DND-41 (cell line): ENCODE results near the gene TXNDC9.

Source experiments
- EZH2 ChIP-seq: IDR thresholded peaks from 3 replicates; pipeline ENCODE4 v1.6.1; 2012; ENCODE audit warnings: borderline replicate concordance, low read depth, mild to moderate bottlenecking, moderate library complexity, low read length, inconsistent platforms; ENCODE audit not compliant: severe bottlenecking
- TF ChIP-seq, protein P1 (sequence below): IDR thresholded peaks from 2 replicates; pipeline ENCODE4 v1.5.1; 2012; ENCODE audit warnings: borderline replicate concordance, low read length, moderate library complexity, mild to moderate bottlenecking; ENCODE audit not compliant: poor library complexity, severe bottlenecking; ENCODE audit errors: extremely low read depth

DNA sequence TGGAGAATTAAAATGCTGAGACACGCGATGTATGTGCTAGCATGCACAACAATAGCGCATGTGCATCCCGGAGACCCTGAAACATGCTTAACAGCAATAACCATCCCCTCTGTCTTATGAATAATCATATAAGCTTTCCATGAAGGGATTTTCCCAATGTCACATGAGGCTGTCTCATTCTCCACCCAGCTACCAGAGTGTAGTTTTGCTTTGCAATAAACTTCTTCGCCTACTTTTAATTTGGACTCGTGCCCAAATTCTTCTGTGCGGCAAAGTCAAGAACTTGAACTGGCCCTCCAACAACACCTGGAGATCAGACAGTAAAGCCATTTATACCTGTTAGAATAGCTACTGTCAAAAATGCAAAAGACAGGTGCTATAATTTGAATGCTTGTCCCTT, 50.6 kb downstream of the TXNDC9 start:
- no peak for TF ChIP-seq EZH2
- TF ChIP-seq, protein P1, sequence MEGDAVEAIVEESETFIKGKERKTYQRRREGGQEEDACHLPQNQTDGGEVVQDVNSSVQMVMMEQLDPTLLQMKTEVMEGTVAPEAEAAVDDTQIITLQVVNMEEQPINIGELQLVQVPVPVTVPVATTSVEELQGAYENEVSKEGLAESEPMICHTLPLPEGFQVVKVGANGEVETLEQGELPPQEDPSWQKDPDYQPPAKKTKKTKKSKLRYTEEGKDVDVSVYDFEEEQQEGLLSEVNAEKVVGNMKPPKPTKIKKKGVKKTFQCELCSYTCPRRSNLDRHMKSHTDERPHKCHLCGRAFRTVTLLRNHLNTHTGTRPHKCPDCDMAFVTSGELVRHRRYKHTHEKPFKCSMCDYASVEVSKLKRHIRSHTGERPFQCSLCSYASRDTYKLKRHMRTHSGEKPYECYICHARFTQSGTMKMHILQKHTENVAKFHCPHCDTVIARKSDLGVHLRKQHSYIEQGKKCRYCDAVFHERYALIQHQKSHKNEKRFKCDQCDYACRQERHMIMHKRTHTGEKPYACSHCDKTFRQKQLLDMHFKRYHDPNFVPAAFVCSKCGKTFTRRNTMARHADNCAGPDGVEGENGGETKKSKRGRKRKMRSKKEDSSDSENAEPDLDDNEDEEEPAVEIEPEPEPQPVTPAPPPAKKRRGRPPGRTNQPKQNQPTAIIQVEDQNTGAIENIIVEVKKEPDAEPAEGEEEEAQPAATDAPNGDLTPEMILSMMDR = no peak
